ENCODE data around the gene PRKD2.

DNA sequence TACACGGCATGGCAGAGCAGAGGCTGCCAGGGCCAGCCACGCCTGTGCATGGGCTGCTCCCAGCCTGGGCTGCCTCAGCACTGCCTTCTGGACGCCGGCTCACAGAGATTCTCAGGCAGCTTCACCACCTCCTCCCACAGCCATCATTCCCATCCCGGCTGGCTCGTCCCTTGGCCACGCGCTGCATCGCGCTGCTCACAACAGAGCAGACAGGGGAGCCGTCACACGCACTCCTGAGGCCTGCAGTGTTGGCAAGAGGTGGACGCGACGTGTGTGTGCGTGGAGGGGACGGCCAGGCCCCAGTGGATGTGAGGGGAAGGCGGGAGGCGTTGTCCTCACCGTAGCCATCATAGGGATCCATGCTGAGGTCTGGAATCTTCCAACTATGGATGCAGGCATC, 7.6 kb upstream of the PRKD2 start:
- TF ChIP-seq POLR2A (IDR thresholded peaks at IDR 0.05; ENCODE audit: low read length): no peak
- TF ChIP-seq GATA1 (IDR thresholded peaks at IDR 0.05; ENCODE audit: low read depth, low read length): no peak
